OCI-LY1 (cell line): ENCODE data around the gene SYCP2L.

Experiments
- H2AFZ ChIP-seq: fragments of 200-600 bp; sonication (generic), shearing (Covaris generic); 2 replicates; pipeline ENCODE4 v1.6.0; 2014; ENCODE audit warnings: antibody characterized with exemption, mild to moderate bottlenecking, low read length
- H3F3A ChIP-seq: fragments of 200-600 bp; sonication (generic), shearing (Covaris generic); 2 replicates; pipeline ENCODE4 v1.6.0; 2014; ENCODE audit warnings: mild to moderate bottlenecking, antibody characterized with exemption, low read length, moderate library complexity; ENCODE audit not compliant: insufficient read depth
- H3K27ac ChIP-seq: fragments of 200-600 bp; sonication (generic); 2 replicates; pipeline ENCODE4 v1.5.1; 2014; ENCODE audit warnings: low read length, mixed run types, mild to moderate bottlenecking, low read depth; ENCODE audit not compliant: poor library complexity, severe bottlenecking
- H3K27me3 ChIP-seq: fragments of 200-600 bp; sonication (generic); 2 replicates; pipeline ENCODE4 v1.6.0; 2014; ENCODE audit warnings: antibody characterized with exemption, mild to moderate bottlenecking, low read length, moderate library complexity; ENCODE audit not compliant: insufficient read depth
- H3K36me3 ChIP-seq: fragments of 200-600 bp; sonication (generic); 2 replicates; pipeline ENCODE4 v1.6.1; 2014; ENCODE audit warnings: mild to moderate bottlenecking, antibody characterized with exemption, low read length, moderate library complexity, mixed read lengths; ENCODE audit not compliant: insufficient read depth
- H3K4me1 ChIP-seq: fragments of 200-600 bp; sonication (generic); 2 replicates; pipeline ENCODE4 v1.5.1; 2014; ENCODE audit warnings: mild to moderate bottlenecking, low read length, moderate library complexity; ENCODE audit not compliant: insufficient read depth, severe bottlenecking
- H3K4me2 ChIP-seq: fragments of 200-600 bp; sonication (generic), shearing (Covaris generic); 2 replicates; pipeline ENCODE4 v1.6.1; 2014; ENCODE audit warnings: low read length
- H3K4me3 ChIP-seq: fragments of 200-600 bp; sonication (generic); 2 replicates; pipeline ENCODE4 v1.5.1; 2014; ENCODE audit warnings: low read length, low read depth, mild to moderate bottlenecking, mixed read lengths; ENCODE audit not compliant: poor library complexity, severe bottlenecking
- H3K79me2 ChIP-seq: fragments of 200-600 bp; shearing (Covaris generic); 2 replicates; pipeline ENCODE4 v1.6.1; 2016; ENCODE audit warnings: mixed run types, low read length, mixed read lengths; ENCODE audit not compliant: insufficient read depth
- H3K9ac ChIP-seq: fragments of 200-600 bp; sonication (generic), shearing (Covaris generic); 2 replicates; pipeline ENCODE4 v1.6.1; 2014; ENCODE audit warnings: mild to moderate bottlenecking, low read length, mixed read lengths
- H3K9me2 ChIP-seq: fragments of 200-600 bp; sonication (generic), shearing (Covaris generic); 2 replicates; pipeline ENCODE4 v1.6.1; 2014; ENCODE audit warnings: low read depth, mild to moderate bottlenecking, low read length, mixed read lengths
- H3K9me3 ChIP-seq: fragments of 200-600 bp; shearing (Covaris generic); 2 replicates; pipeline ENCODE4 v1.6.1; 2014; ENCODE audit warnings: low read length, mixed read lengths
- H4K20me1 ChIP-seq: fragments of 200-600 bp; sonication (generic), shearing (Covaris generic); 2 replicates; pipeline ENCODE4 v1.6.0; 2016; ENCODE audit warnings: mild to moderate bottlenecking, low read length; ENCODE audit not compliant: insufficient read depth
- EZH2 ChIP-seq: fragments of 200-600 bp; sonication (generic), shearing (Covaris generic); IDR thresholded peaks from 2 replicates; pipeline ENCODE4 v1.8.0; 2017; ENCODE audit warnings: borderline replicate concordance, mixed run types, mild to moderate bottlenecking, antibody characterized with exemption, low read length, moderate library complexity, mixed read lengths
- TF ChIP-seq, protein P1 (sequence below): fragments of 200-600 bp; sonication (generic), shearing (Covaris generic); IDR thresholded peaks from 2 replicates; pipeline ENCODE4 v1.5.1; 2017; ENCODE audit warnings: mild to moderate bottlenecking, antibody characterized with exemption, low read length, moderate library complexity, mixed read lengths

The SYCP2L gene

GRCh38 chr6:10993896-10994295 is 107.0 kb downstream of the SYCP2L start:
- Histone ChIP-seq H3F3A (no peaks in the 10 kb centered on the region), H3K27ac (no peak overlapping the region), H3K79me2 (no peaks in the 10 kb centered on the region), H2AFZ (no peak overlapping the region), H3K9me2 (no peaks in the 10 kb centered on the region), H3K4me1 (no peaks in the 10 kb centered on the region), H3K9me3 (no peaks in the 10 kb centered on the region), H3K36me3 (no peaks in the 10 kb centered on the region), H4K20me1 (no peaks in the 10 kb centered on the region), H3K4me2 (no peak overlapping the region), H3K4me3 (no peak overlapping the region), H3K9ac (no peak overlapping the region), H3K27me3 (no peaks in the 10 kb centered on the region)
- no peak for TF ChIP-seq EZH2
- TF ChIP-seq, protein P1, sequence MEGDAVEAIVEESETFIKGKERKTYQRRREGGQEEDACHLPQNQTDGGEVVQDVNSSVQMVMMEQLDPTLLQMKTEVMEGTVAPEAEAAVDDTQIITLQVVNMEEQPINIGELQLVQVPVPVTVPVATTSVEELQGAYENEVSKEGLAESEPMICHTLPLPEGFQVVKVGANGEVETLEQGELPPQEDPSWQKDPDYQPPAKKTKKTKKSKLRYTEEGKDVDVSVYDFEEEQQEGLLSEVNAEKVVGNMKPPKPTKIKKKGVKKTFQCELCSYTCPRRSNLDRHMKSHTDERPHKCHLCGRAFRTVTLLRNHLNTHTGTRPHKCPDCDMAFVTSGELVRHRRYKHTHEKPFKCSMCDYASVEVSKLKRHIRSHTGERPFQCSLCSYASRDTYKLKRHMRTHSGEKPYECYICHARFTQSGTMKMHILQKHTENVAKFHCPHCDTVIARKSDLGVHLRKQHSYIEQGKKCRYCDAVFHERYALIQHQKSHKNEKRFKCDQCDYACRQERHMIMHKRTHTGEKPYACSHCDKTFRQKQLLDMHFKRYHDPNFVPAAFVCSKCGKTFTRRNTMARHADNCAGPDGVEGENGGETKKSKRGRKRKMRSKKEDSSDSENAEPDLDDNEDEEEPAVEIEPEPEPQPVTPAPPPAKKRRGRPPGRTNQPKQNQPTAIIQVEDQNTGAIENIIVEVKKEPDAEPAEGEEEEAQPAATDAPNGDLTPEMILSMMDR, result no peak

GRCh38 chr6:10995114-10995707 is 108.4 kb downstream of the SYCP2L start:
- no peak overlapping the region for H2AFZ ChIP-seq
- H3K27me3 ChIP-seq, result no peaks in the 10 kb centered on the region
- H3K27ac ChIP-seq, result no peak overlapping the region
- H3K9ac ChIP-seq, result no peak overlapping the region
- no peaks in the 10 kb centered on the region for H3K9me2 ChIP-seq
- H3K36me3 ChIP-seq, result no peaks in the 10 kb centered on the region
- H3K79me2 ChIP-seq, result no peaks in the 10 kb centered on the region
- H3K9me3 ChIP-seq, result no peaks in the 10 kb centered on the region
- TF ChIP-seq EZH2, result no peak
- TF ChIP-seq, protein P1, result no peak
- no peak overlapping the region for H3K4me3 ChIP-seq
- H3K4me1 ChIP-seq, result no peaks in the 10 kb centered on the region
- H3F3A ChIP-seq, result no peaks in the 10 kb centered on the region
- H3K4me2 ChIP-seq, result no peak overlapping the region
- H4K20me1 ChIP-seq, result no peaks in the 10 kb centered on the region

GRCh38 chr6:10999994-11000393 is 113.1 kb downstream of the SYCP2L start:
- H3K9ac ChIP-seq, result no peak overlapping the region
- H2AFZ ChIP-seq, result no peak overlapping the region
- H3K36me3 ChIP-seq, result no peaks in the 10 kb centered on the region
- no peak overlapping the region for H3K4me3 ChIP-seq
- no peak overlapping the region for H3K4me2 ChIP-seq
- no peaks in the 10 kb centered on the region for H4K20me1 ChIP-seq
- H3K9me3 ChIP-seq, result no peaks in the 10 kb centered on the region
- TF ChIP-seq, protein P1, result no peak
- no peak for TF ChIP-seq EZH2
- H3K27me3 ChIP-seq, result no peaks in the 10 kb centered on the region
- H3K9me2 ChIP-seq, result no peaks in the 10 kb centered on the region
- H3K27ac ChIP-seq, result no peak overlapping the region
- no peaks in the 10 kb centered on the region for H3F3A ChIP-seq
- no peaks in the 10 kb centered on the region for H3K4me1 ChIP-seq
- H3K79me2 ChIP-seq, result no peaks in the 10 kb centered on the region
